Measurements from ENCODE around the gene ITGB8.

The ITGB8 gene

GRCh38 chr7:20408467-20408826 lies 77.7 kb downstream of the ITGB8 start:
- Histone ChIP-seq H3K36me3 (ENCODE audit: insufficient read depth, low read length) (no peaks in the 10 kb centered on the region), H3K27ac (ENCODE audit: low read length) (no peak overlapping the region), H3K9ac (ENCODE audit: low read depth, low read length) (no peak overlapping the region), H4K20me1 (ENCODE audit: insufficient read depth, low read length) (no peaks in the 10 kb centered on the region), H2AFZ (ENCODE audit: low read depth, low read length) (no peak overlapping the region), H3K4me2 (ENCODE audit: insufficient read depth, low read length) (no peak overlapping the region), H3K9me3 (ENCODE audit: insufficient read depth, low read length, severe bottlenecking) (no peaks in the 10 kb centered on the region), H3K79me2 (ENCODE audit: insufficient read depth, low read length) (no peaks in the 10 kb centered on the region), H3K4me1 (ENCODE audit: insufficient read depth, low read length) (no peaks in the 10 kb centered on the region), H3K4me3 (ENCODE audit: low read depth in 1 of 2, low read length in 2 of 2) (no peak overlapping the region), H3K27me3 (ENCODE audit: insufficient read depth, low read length, poor library complexity) (no peaks in the 10 kb centered on the region)
- TF ChIP-seq CTCF (IDR thresholded peaks at IDR 0.05; ENCODE audit: borderline replicate concordance, extremely low read depth, low read length, poor library complexity, severe bottlenecking), result no peak
- no peak for TF ChIP-seq EZH2 (IDR thresholded peaks at IDR 0.05; ENCODE audit: borderline replicate concordance, low read depth, low read length, severe bottlenecking)
- ATAC-seq (ENCODE audit: insufficient read depth, low read depth), result no peak
- DNase-seq, result no peak

- H3K27me3 ChIP-seq (ENCODE audit: insufficient read depth, low read length, poor library complexity), result no peaks in the 10 kb centered on the region
- H4K20me1 ChIP-seq (ENCODE audit: insufficient read depth, low read length), result no peaks in the 10 kb centered on the region
- H2AFZ ChIP-seq (ENCODE audit: low read depth, low read length), result no peak overlapping the region
- H3K4me2 ChIP-seq (ENCODE audit: insufficient read depth, low read length), result no peak overlapping the region
- no peak overlapping the region for H3K4me3 ChIP-seq (ENCODE audit: low read depth in 1 of 2, low read length in 2 of 2)
- no peaks in the 10 kb centered on the region for H3K4me1 ChIP-seq (ENCODE audit: insufficient read depth, low read length)
- no peak overlapping the region for H3K27ac ChIP-seq (ENCODE audit: low read length)
- no peak for DNase-seq
- no peak overlapping the region for H3K9ac ChIP-seq (ENCODE audit: low read depth, low read length)
- no peak for TF ChIP-seq EZH2 (IDR thresholded peaks at IDR 0.05; ENCODE audit: borderline replicate concordance, low read depth, low read length, severe bottlenecking)
- no peaks in the 10 kb centered on the region for H3K36me3 ChIP-seq (ENCODE audit: insufficient read depth, low read length)
- ATAC-seq (ENCODE audit: insufficient read depth, low read depth), result no peak
- H3K79me2 ChIP-seq (ENCODE audit: insufficient read depth, low read length), result no peaks in the 10 kb centered on the region
- no peaks in the 10 kb centered on the region for H3K9me3 ChIP-seq (ENCODE audit: insufficient read depth, low read length, severe bottlenecking)
Observed at GRCh38 chr7:20409961-20410360, 79.3 kb downstream of the ITGB8 start.

GRCh38 chr7:20411372-20411771 lies 80.7 kb downstream of the ITGB8 start:
- Histone ChIP-seq H3K27me3 (ENCODE audit: insufficient read depth, low read length, poor library complexity) (no peaks in the 10 kb centered on the region), H3K4me2 (ENCODE audit: insufficient read depth, low read length) (no peak overlapping the region), H4K20me1 (ENCODE audit: insufficient read depth, low read length) (no peaks in the 10 kb centered on the region), H3K27ac (ENCODE audit: low read length) (no peak overlapping the region), H3K9me3 (ENCODE audit: insufficient read depth, low read length, severe bottlenecking) (no peaks in the 10 kb centered on the region), H3K9ac (ENCODE audit: low read depth, low read length) (no peak overlapping the region), H3K79me2 (ENCODE audit: insufficient read depth, low read length) (no peaks in the 10 kb centered on the region), H3K4me3 (ENCODE audit: low read depth in 1 of 2, low read length in 2 of 2) (no peak overlapping the region), H3K4me1 (ENCODE audit: insufficient read depth, low read length) (no peaks in the 10 kb centered on the region), H2AFZ (ENCODE audit: low read depth, low read length) (no peak overlapping the region), H3K36me3 (ENCODE audit: insufficient read depth, low read length) (no peaks in the 10 kb centered on the region)
- no peak for DNase-seq
- no peak for ATAC-seq (ENCODE audit: insufficient read depth, low read depth)
- TF ChIP-seq EZH2 (IDR thresholded peaks at IDR 0.05; ENCODE audit: borderline replicate concordance, low read depth, low read length, severe bottlenecking) (no peak), CTCF (IDR thresholded peaks at IDR 0.05; ENCODE audit: borderline replicate concordance, extremely low read depth, low read length, poor library complexity, severe bottlenecking) (no peak)

- Histone ChIP-seq H4K20me1 (ENCODE audit: insufficient read depth, low read length) (no peaks in the 10 kb centered on the region), H3K9me3 (ENCODE audit: insufficient read depth, low read length, severe bottlenecking) (no peaks in the 10 kb centered on the region), H3K4me1 (ENCODE audit: insufficient read depth, low read length) (no peaks in the 10 kb centered on the region), H2AFZ (ENCODE audit: low read depth, low read length) (no peak overlapping the region), H3K36me3 (ENCODE audit: insufficient read depth, low read length) (no peaks in the 10 kb centered on the region), H3K27ac (ENCODE audit: low read length) (no peak overlapping the region), H3K9ac (ENCODE audit: low read depth, low read length) (no peak overlapping the region), H3K4me2 (ENCODE audit: insufficient read depth, low read length) (no peak overlapping the region), H3K79me2 (ENCODE audit: insufficient read depth, low read length) (no peaks in the 10 kb centered on the region), H3K27me3 (ENCODE audit: insufficient read depth, low read length, poor library complexity) (no peaks in the 10 kb centered on the region), H3K4me3 (ENCODE audit: low read depth in 1 of 2, low read length in 2 of 2) (no peak overlapping the region)
- ATAC-seq (ENCODE audit: insufficient read depth, low read depth) (no peak), DNase-seq (no peak)
- no peak for TF ChIP-seq CTCF (IDR thresholded peaks at IDR 0.05; ENCODE audit: borderline replicate concordance, extremely low read depth, low read length, poor library complexity, severe bottlenecking)
Observed at GRCh38 chr7:20412032-20412431, 81.3 kb downstream of the ITGB8 start.

Measured in DND-41 (cell line).